Activated CD4-positive, alpha-beta T cell treated with anti-CD3 and anti-CD28 coated beads for 48 hours (primary cell): ENCODE measurements around the gene TLCD1.

Experiments used
- DNase-seq: peaks from one replicate; pipeline ENCODE4 v3.0.0-alpha.2; 2020

The TLCD1 gene

GRCh38 chr17:28682655-28683054, 43.4 kb downstream of the TLCD1 start:
- no peak for DNase-seq

GRCh38 chr17:28675980-28676379, 50.1 kb downstream of the TLCD1 start:
- DNase-seq: no peak

- DNase-seq: no peak
Measured at GRCh38 chr17:28675490-28675889, 50.5 kb downstream of the TLCD1 start.
